ENCODE results near the gene PGA3. TPM values are rescaled to one million over a fixed set of nuclear protein-coding genes. Genes with fewer than 3 reads are reported as not detected.

The PGA3 gene
- total RNA-seq, 3 donors from 2014 or later, result 3.7 to 11.3 TPM; not detected in 1

GRCh38 chr11:61193596-61193995, 9.7 kb upstream of the PGA3 start:
- no peaks in the 10 kb centered on the region for H3K27me3 ChIP-seq
- no peak overlapping the region for H3K4me3 ChIP-seq
- H3K4me1 ChIP-seq, result no peaks in the 10 kb centered on the region
- H3K36me3 ChIP-seq, result no peaks in the 10 kb centered on the region
- DNase-seq (ENCODE audit: low spot score in 2 of 2), result no peak
- H3K9me3 ChIP-seq, result peaks cover 0 to 5% of the 10 kb centered on the region in 2 donors
- TF ChIP-seq CTCF (IDR thresholded peaks at IDR 0.05), result no peak
- TF ChIP-seq POLR2A (IDR thresholded peaks at IDR 0.05), result no peak
- TF ChIP-seq POLR2AphosphoS5 (IDR thresholded peaks at IDR 0.05), result no peak
- H3K27ac ChIP-seq, result no peak overlapping the region
- intact Hi-C loops (cut with DNase I; ENCODE audit: low total_unique reads), result no loop called here

GRCh38 chr11:61194169-61194671, 9.1 kb upstream of the PGA3 start:
- no peak overlapping the region for H3K27ac ChIP-seq
- DNase-seq (ENCODE audit: low spot score in 2 of 2), result no peak
- H3K4me1 ChIP-seq, result no peaks in the 10 kb centered on the region
- no peaks in the 10 kb centered on the region for H3K36me3 ChIP-seq
- intact Hi-C loops (cut with DNase I; ENCODE audit: low total_unique reads), result no loop called here
- no peak for TF ChIP-seq POLR2AphosphoS5 (IDR thresholded peaks at IDR 0.05)
- TF ChIP-seq POLR2A (IDR thresholded peaks at IDR 0.05), result no peak
- TF ChIP-seq CTCF (IDR thresholded peaks at IDR 0.05), result no peak
- H3K27me3 ChIP-seq, result no peaks in the 10 kb centered on the region
- H3K9me3 ChIP-seq, result peaks cover 0 to 9% of the 10 kb centered on the region in 2 donors
- no peak overlapping the region for H3K4me3 ChIP-seq

GRCh38 chr11:61194981-61195695, 8.2 kb upstream of the PGA3 start:
- intact Hi-C loops (cut with DNase I; ENCODE audit: low total_unique reads), result no loop called here
- Histone ChIP-seq H3K36me3 (no peaks in the 10 kb centered on the region), H3K4me1 (no peaks in the 10 kb centered on the region), H3K4me3 (no peak overlapping the region), H3K9me3 (peaks cover 0 to 9% of the 10 kb centered on the region in 2 donors), H3K27me3 (no peaks in the 10 kb centered on the region), H3K27ac (no peak overlapping the region)
- no peak for DNase-seq (ENCODE audit: low spot score in 2 of 2)
- TF ChIP-seq CTCF (IDR thresholded peaks at IDR 0.05) (no peak), POLR2A (IDR thresholded peaks at IDR 0.05) (no peak), POLR2AphosphoS5 (IDR thresholded peaks at IDR 0.05) (no peak)

GRCh38 chr11:61195719-61196118, 7.6 kb upstream of the PGA3 start:
- Histone ChIP-seq H3K27ac (no peak overlapping the region), H3K27me3 (no peaks in the 10 kb centered on the region), H3K4me3 (no peak overlapping the region), H3K36me3 (no peaks in the 10 kb centered on the region), H3K9me3 (peaks cover 0 to 9% of the 10 kb centered on the region in 2 donors), H3K4me1 (no peaks in the 10 kb centered on the region)
- no peak for TF ChIP-seq CTCF (IDR thresholded peaks at IDR 0.05)
- TF ChIP-seq POLR2A (IDR thresholded peaks at IDR 0.05), result no peak
- TF ChIP-seq POLR2AphosphoS5 (IDR thresholded peaks at IDR 0.05), result no peak
- no peak for DNase-seq (ENCODE audit: low spot score in 2 of 2)
- intact Hi-C loops (cut with DNase I; ENCODE audit: low total_unique reads), result no loop called here

- TF ChIP-seq POLR2AphosphoS5 (IDR thresholded peaks at IDR 0.05) (no peak), POLR2A (IDR thresholded peaks at IDR 0.05) (no peak), CTCF (IDR thresholded peaks at IDR 0.05) (no peak)
- Histone ChIP-seq H3K36me3 (no peaks in the 10 kb centered on the region), H3K9me3 (peaks cover 0 to 9% of the 10 kb centered on the region in 2 donors), H3K27ac (no peak overlapping the region), H3K4me1 (no peaks in the 10 kb centered on the region), H3K4me3 (no peak overlapping the region), H3K27me3 (no peaks in the 10 kb centered on the region)
- DNase-seq (ENCODE audit: low spot score in 2 of 2), result no peak
- intact Hi-C loops (cut with DNase I; ENCODE audit: low total_unique reads), result no loop called here
Measured at GRCh38 chr11:61198361-61198760, 5.0 kb upstream of the PGA3 start.
